SIG-M5 treated with dmso at 0.1 percent for 504 hours (cell line): ENCODE measurements around the gene ACRBP.

Source experiments
- DNase-seq: peaks from one replicate; lab custom pipeline; 2025; ENCODE audit not compliant: unreplicated experiment; lab: John Stamatoyannopoulos, UW

Gene ACRBP

DNA sequence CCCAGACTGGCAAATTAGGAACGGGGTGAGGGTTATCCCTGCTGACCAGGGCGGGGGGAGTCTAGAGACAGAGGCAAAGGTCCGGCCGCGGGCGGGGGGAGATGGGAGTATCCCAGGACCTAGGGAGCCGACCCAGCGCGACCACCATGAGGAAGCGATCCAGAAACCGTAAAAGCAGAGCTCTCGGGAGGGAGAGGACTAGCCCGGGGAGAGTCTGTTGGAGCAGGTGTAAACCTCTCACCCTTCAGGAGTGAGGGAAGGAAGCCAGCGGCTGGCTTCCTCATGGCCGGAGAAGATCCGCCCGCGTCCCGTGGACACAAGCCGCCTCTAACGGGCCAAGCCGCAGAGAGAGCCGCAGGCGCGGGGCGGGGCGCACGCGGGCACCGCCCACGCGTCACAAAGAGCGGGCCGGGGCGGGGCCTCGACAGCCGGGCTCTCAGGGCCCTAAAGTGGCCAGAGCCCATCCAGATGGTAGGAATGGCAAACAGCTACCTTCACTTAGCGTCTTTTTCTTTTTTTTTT lies at the start of gene ACRBP:
TSS of gene ACRBP (minus strand) at position 350 of the 522 bp plus-strand sequence. CDS start at position 284, 66 bp downstream.
- DNase-seq, result no peak

GRCh38 chr12:6695313-6696045 lies 48.2 kb upstream of the ACRBP start:
- DNase-seq, result no peak

GRCh38 chr12:6694701-6695100 lies 47.5 kb upstream of the ACRBP start:
- no peak for DNase-seq

DNA sequence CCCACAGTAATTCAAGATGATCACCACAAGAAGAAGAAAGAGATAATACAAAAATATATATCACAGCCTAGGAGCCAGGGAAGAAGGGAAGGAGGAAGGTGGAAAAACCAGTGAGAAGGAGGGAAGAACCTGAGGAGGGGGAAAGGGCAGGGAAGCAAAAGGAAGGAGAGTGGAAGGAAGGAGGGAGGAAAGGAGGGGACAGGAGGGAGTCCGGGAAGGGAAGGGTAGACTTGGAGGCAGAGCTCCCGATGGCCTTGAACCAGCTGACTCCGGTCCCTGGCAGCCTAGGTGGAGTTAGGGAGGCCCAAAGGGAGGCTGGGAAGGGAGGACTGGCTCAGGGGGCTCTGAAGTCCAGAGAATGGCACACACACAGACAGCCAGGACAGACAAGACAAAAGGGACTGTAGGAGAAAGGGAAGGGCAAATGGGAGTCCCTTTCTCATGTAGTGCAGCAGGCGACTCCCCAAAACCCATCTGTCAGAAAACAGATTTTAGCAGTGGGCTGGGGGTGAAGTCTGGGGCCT lies 46.7 kb upstream of the ACRBP start:
- no peak for DNase-seq

DNA sequence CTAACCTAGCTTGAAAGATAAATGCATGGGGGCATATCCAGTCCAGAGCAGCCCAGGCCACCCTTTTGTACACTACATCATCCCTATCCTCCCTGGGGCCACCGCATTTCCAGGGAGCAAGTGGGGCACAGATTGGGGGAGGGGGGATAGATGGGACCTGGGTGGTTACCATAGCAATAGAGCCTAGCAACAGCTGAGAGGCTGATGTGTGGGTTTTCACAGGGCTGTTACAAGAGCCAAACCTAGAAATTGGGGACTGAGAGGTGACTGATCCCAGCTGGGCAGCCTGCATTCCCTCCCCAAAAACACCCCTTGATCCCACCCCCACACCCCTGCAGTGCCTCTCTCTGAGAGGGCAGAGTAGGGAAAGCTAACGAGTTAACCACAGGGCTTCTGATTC lies 45.7 kb upstream of the ACRBP start:
- no peak for DNase-seq

DNA sequence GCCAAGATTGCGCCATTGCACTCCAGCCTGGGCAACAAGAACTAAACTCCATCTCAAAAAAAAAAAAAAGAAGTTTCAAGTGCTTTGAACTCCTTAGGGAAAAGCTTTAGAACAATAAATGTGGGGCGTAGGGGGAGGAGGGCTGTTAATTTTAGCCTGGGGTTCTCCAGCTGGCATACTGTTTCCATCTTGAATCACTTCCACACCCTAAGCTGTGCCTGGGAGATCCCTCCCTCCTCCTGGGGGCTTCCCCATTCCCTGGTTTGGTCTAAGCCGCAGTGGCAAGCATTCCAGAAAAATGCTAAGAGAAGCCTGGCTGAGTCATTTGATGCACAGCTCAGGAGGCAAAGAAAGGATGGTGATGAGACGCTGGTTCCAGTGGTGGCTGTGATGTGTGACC lies 44.2 kb upstream of the ACRBP start:
- DNase-seq, result no peak

DNA sequence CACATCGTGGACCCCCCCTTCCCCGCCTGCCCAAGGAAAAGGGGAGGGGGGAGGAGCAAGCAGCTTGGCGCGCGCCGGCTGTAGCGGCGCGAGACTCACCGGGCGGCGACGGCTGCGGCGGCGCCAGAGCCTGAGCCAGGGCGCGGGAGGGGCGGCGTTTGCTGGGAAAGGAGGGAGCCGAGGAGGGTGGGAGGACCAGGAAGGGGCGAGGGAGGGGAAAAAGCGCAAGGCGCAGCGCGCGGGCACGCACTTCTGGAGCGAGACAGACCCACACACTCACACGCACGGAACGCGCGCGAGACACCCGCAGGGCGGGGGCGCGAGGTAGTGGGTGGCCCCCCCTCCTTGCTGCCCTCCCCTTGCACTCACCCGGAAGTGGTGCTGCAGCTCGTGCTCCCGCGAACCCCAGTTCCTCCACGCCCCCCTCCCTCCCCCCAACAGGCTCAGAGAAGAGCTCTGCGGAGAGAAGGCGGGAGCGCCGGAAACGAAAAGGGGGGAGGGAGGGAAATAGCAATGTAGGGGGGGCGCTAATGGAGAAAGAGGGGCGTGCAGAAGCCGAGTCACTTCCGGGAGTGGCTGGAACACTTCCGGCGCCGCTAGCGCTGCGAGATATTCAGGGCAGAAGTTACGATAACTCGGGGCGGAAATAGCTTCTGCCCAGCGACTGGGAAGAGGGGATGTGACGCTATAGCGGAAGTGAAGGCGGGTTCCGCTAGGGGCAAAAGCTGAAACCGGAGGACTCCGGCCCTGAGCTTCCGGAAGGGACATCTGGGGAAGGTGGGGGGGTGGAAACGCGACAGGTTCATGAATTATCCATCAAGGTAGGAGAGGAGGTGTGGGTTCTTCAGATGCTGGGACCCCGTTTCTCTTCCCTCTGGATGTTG lies 42.0 kb upstream of the ACRBP start, which contains the start of gene ZNF384:
TSS of gene ZNF384 (minus strand) at position 377 of the 884 bp plus-strand sequence. CDS start 9,855 bp downstream, outside the sequence.
- DNase-seq, result peak; percentile 100

GRCh38 chr12:6688543-6688998 lies 41.3 kb upstream of the ACRBP start:
- DNase-seq, result no peak

DNA sequence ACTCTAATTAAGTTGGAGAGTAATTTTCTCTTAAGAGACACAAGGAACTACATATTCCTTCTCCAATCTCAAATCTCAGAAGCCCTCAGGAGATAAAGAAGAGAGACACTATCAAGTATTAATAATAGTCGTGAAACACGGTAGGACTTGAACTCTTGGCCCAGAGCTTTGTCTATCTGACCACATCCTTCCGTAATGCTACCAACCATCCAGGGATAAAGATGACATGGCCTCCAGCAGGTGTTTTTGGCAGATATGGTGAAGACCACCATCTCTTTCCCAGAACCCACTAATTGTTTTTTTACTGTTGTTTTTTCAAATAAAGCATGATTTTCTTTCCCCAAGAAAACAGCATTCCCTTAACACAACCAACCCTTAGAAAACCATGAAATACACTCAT lies 38.6 kb upstream of the ACRBP start:
- DNase-seq, result no peak

GRCh38 chr12:6684609-6685008 lies 37.4 kb upstream of the ACRBP start:
- peak; percentile 48 for DNase-seq

DNA sequence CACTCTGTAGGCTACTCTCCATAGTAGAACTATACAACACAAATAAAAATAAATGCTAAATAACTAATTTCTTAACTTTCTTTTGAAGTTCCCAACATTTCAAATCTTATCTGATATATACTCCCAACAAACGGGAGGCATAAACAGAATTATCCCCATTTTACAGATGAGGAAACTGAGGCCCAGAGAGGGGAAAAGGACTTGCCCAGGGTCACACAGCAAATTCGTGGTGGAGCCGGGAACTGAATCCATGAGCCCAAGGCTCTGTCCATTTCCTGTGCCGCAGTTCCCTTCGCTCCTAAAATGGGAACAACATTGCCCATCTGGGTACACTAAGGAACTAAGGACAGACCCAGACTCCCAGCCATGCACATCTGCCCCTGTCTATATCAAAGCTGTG lies 29.7 kb upstream of the ACRBP start:
- no peak for DNase-seq

GRCh38 chr12:6672143-6672542 lies 24.9 kb upstream of the ACRBP start:
- no peak for DNase-seq

- no peak for DNase-seq
Measured at GRCh38 chr12:6667559-6668210, 20.5 kb upstream of the ACRBP start.

- DNase-seq, result no peak
Measured at GRCh38 chr12:6666211-6666610, 19.0 kb upstream of the ACRBP start.

GRCh38 chr12:6664902-6665301 lies 17.7 kb upstream of the ACRBP start:
- peak; percentile 91 for DNase-seq

DNA sequence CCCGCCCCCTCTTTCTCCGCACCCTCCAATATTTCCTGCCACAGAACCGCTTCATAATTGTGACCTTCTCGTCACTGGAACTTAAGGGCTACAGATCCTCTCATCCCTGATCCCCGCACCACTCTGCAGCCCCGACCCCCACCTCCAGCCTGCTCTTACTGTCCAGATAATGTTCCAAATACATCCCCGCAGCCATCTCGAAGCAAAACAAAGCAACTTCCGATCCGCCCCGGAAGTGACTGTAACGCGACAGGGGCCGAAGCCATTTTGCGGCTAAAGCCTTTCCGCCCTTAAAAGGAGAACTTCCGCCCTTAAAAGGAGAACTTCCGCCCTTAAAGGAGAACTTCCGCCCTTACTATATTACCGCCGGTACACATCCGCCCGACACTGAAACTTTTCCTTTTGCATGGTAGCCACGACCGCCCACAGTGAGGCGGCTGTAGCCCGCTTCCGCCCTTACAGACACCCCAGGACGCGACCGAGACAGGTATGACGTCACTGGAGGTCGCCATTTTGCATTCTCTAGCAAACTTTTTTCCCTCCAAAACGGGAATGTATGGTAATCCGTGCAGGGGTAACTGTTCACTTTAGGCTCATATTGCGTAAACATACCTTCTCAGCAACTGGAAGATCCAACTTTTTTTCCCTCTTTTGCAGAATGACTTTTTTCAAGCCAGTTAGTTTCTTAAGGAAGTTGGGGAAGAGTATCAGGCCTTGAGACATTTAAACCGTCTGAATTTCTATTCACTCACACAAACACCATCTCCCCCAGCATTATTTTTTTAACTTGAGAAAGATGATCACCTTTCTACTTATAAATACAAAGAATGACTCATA lies 15.9 kb upstream of the ACRBP start, which contains the start of gene ING4:
TSS of gene ING4 (minus strand) at position 214 of the 837 bp plus-strand sequence. CDS start at position 196, 18 bp downstream.
- DNase-seq, result peak; percentile 100

DNA sequence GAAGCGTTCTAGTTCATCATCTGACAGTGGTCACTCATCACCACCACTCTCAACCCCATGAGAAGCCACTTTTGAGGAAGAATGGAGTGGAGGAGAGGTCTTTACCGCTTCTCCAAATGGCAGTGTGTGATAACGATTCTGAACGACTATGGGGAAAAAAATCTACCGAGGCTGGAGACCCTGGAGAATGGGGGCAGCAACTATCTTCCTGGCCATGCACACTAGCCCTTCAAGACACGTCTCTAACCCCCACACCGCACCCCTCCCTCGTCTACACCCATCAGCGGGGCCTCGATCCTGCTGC lies 15.3 kb upstream of the ACRBP start:
- DNase-seq, result peak; percentile 70

- DNase-seq, result no peak
Measured at GRCh38 chr12:6653987-6654386, 6.8 kb upstream of the ACRBP start.

GRCh38 chr12:6653342-6653741 lies 6.1 kb upstream of the ACRBP start:
- no peak for DNase-seq

GRCh38 chr12:6652391-6652790 lies 5.2 kb upstream of the ACRBP start:
- DNase-seq, result no peak
